HG03354 (cell line): ENCODE results near the gene AKT2.
"Not testable (repeated sequence)": the region's sequence is repeated elsewhere in the genome, so short reads cannot be mapped to it uniquely, and the experiment has no call there.

Experiments
- ATAC-seq: cut with Tn5 transposase; IDR thresholded peaks from one replicate; pipeline ENCODE4 v1.9.1; 2021; ENCODE audit warnings: mild to moderate bottlenecking; ENCODE audit not compliant: unreplicated experiment, poor library complexity, severe bottlenecking

AKT2 gene

GRCh38 chr19:40224342-40225150 is 60.6 kb downstream of the AKT2 start:
- ATAC-seq = no peak

- no peak for ATAC-seq
Observed at GRCh38 chr19:40223135-40223822, 61.9 kb downstream of the AKT2 start.

- no peak for ATAC-seq
Observed at GRCh38 chr19:40221858-40222619, 63.1 kb downstream of the AKT2 start.

GRCh38 chr19:40220674-40221073 is 64.5 kb downstream of the AKT2 start:
- ATAC-seq = no peak

GRCh38 chr19:40219721-40220276 is 65.3 kb downstream of the AKT2 start:
- ATAC-seq = no peak

GRCh38 chr19:40219029-40219428 is 66.1 kb downstream of the AKT2 start:
- ATAC-seq = not testable (repeated sequence)

- no peak for ATAC-seq
Observed at GRCh38 chr19:40217934-40218890, 66.9 kb downstream of the AKT2 start, which contains the start of gene TTC9B. Gene TTC9B, minus strand, starts transcription at chr19:40218384. Its CDS starts 3 bp downstream, at chr19:40218381.

- no peak for ATAC-seq
Observed at GRCh38 chr19:40217027-40217810, 67.9 kb downstream of the AKT2 start.

- no peak for ATAC-seq
Observed at GRCh38 chr19:40216777-40217026, 68.4 kb downstream of the AKT2 start.

- ATAC-seq = no peak
Observed at GRCh38 chr19:40216013-40216776, 69.0 kb downstream of the AKT2 start.

GRCh38 chr19:40214936-40215335 is 70.2 kb downstream of the AKT2 start:
- ATAC-seq = no peak

GRCh38 chr19:40213882-40214570 is 71.1 kb downstream of the AKT2 start:
- no peak for ATAC-seq

GRCh38 chr19:40213251-40213829 is 71.8 kb downstream of the AKT2 start:
- ATAC-seq = no peak

GRCh38 chr19:40210889-40211288 is 74.3 kb downstream of the AKT2 start:
- no peak for ATAC-seq

- no peak for ATAC-seq
Observed at GRCh38 chr19:40208602-40209001, 76.5 kb downstream of the AKT2 start.

- ATAC-seq = no peak
Observed at GRCh38 chr19:40205760-40206159, 79.4 kb downstream of the AKT2 start.

GRCh38 chr19:40204381-40204780 is 80.8 kb downstream of the AKT2 start:
- no peak for ATAC-seq
